ENCODE results near the gene PSKH1.

GRCh38 chr16:67964477-67965131, 71.5 kb downstream of the PSKH1 start:
- TF ChIP-seq YY1 (IDR thresholded peaks at IDR 0.05; ENCODE audit: low read depth) (no peak), TAF1 (IDR thresholded peaks at IDR 0.05; ENCODE audit: low read depth) (no peak), CREB1 (IDR thresholded peaks at IDR 0.05; ENCODE audit: low read depth) (no peak), NFIC (IDR thresholded peaks at IDR 0.05) (no peak), REST (IDR thresholded peaks at IDR 0.05; ENCODE audit: low read depth) (no peak), MAX (IDR thresholded peaks at IDR 0.05) (no peak), FOXM1 (IDR thresholded peaks at IDR 0.05; ENCODE audit: borderline replicate concordance, low read depth) (no peak), TCF12 (IDR thresholded peaks at IDR 0.05; ENCODE audit: low read depth) (no peak), EGR1 (IDR thresholded peaks at IDR 0.05) (no peak), TEAD4 (IDR thresholded peaks at IDR 0.05) (no peak), EP300 (IDR thresholded peaks at IDR 0.05; ENCODE audit: borderline replicate concordance) (no peak), RAD21 (IDR thresholded peaks at IDR 0.05; ENCODE audit: low read depth) (no peak)
- TF ChIP-seq, protein P1, sequence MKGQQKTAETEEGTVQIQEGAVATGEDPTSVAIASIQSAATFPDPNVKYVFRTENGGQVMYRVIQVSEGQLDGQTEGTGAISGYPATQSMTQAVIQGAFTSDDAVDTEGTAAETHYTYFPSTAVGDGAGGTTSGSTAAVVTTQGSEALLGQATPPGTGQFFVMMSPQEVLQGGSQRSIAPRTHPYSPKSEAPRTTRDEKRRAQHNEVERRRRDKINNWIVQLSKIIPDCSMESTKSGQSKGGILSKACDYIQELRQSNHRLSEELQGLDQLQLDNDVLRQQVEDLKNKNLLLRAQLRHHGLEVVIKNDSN (IDR thresholded peaks at IDR 0.05): no peak

All from Ishikawa (cell line).